Progenitor cell of endocrine pancreas (in vitro differentiated cells): ENCODE data around the gene RNF207. TPM values are rescaled to one million over a fixed set of nuclear protein-coding genes. Genes with fewer than 3 reads are reported as not detected.

Experiments
- DNase-seq: peaks from one replicate; pipeline ENCODE4 v3.0.0; 2021; ENCODE audit warnings: low spot score; ENCODE audit not compliant: unreplicated experiment
- H3K27ac Mint-ChIP-seq: 2 replicates; pipeline ENCODE4 v1.8.0; 2021; ENCODE audit warnings: mild to moderate bottlenecking, moderate library complexity, mixed read lengths
- H3K27me3 Mint-ChIP-seq: 2 replicates; pipeline ENCODE4 v1.8.0; 2021; ENCODE audit warnings: mixed read lengths
- H3K36me3 Mint-ChIP-seq: 2 replicates; pipeline ENCODE4 v1.8.0; 2022; ENCODE audit warnings: mixed read lengths; ENCODE audit not compliant: insufficient read depth
- H3K4me1 Mint-ChIP-seq: 2 replicates; pipeline ENCODE4 v1.8.0; 2021; ENCODE audit warnings: low read depth, mixed read lengths
- H3K4me3 Mint-ChIP-seq: 2 replicates; pipeline ENCODE4 v1.8.0; 2021; ENCODE audit warnings: low read depth, mild to moderate bottlenecking, moderate library complexity, mixed read lengths
- H3K9me3 Mint-ChIP-seq: 2 replicates; pipeline ENCODE4 v1.8.0; 2021; ENCODE audit warnings: low read depth, mixed read lengths
- total RNA-seq: library from RNA; stranded (reverse); gene quantifications from 2 replicates; pipeline ENCODE4 v1.2.1, GENCODE V29; 2021
- TF ChIP-seq, protein P1 (sequence below): fragments of 200-600 bp; sonication (generic); IDR thresholded peaks from one replicate; pipeline ENCODE4 v1.5.0; 2021; ENCODE audit warnings: antibody characterized with exemption, mild to moderate bottlenecking; ENCODE audit not compliant: unreplicated experiment

RNF207 gene
- total RNA-seq, 1 donor from 2014 or later = 50.5 TPM

DNA sequence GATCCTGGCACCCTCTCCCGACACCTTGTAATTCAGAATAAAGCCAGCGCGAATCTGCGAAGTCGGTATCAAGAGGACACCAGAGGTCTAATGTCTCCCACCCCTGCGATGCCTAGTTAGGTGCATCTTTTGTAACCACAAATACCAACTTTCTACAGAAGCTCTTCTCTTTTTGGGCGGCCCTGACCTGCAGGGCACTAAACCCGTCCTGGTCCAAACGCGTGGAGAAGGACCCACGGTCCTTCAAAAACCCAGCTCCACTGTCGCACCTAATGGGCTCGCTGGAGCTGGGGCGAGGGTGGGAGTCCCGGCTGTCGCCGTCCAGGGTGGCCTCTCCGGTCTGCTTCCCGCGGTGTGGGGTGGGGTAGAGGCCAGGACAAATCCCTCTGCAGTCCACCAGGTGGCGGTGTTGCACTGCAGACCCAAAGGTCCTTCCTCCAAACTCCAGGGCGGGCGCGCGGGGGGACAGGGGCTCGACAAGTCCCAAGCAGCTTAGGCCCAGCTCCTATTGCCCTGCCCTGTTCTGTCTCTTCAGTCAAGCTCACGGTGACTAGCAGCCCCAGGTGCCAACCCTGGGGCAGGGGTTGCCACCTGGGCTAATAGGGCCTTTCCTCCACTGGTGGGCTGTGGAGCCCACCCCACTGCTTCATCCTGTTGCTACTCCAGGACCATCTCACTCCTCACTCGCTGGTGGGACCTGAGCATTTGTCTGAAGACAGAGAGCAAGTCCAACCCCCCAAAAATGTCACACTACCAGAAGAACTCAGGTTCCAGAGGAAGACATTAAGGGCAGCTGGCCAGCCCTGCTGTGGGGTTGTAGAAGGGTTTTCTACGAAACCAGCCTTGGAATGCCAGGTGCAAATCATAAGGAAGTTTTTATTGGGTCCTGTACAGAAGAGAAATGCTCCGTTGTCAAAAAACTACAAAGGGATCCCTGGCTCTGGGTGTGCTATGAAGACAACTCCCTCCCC, 40.9 kb downstream of the RNF207 start:
- Mint-ChIP-seq H3K4me3 (peak overlapping the region; percentile 14), H3K27me3 (peaks cover 65% of the 10 kb centered on the region), H3K36me3 (no peaks in the 10 kb centered on the region), H3K4me1 (peaks cover 2% of the 10 kb centered on the region), H3K9me3 (no peaks in the 10 kb centered on the region), H3K27ac (peak overlapping the region; percentile 92)
- DNase-seq = peak; percentile 85
- TF ChIP-seq, protein P1, sequence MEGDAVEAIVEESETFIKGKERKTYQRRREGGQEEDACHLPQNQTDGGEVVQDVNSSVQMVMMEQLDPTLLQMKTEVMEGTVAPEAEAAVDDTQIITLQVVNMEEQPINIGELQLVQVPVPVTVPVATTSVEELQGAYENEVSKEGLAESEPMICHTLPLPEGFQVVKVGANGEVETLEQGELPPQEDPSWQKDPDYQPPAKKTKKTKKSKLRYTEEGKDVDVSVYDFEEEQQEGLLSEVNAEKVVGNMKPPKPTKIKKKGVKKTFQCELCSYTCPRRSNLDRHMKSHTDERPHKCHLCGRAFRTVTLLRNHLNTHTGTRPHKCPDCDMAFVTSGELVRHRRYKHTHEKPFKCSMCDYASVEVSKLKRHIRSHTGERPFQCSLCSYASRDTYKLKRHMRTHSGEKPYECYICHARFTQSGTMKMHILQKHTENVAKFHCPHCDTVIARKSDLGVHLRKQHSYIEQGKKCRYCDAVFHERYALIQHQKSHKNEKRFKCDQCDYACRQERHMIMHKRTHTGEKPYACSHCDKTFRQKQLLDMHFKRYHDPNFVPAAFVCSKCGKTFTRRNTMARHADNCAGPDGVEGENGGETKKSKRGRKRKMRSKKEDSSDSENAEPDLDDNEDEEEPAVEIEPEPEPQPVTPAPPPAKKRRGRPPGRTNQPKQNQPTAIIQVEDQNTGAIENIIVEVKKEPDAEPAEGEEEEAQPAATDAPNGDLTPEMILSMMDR = peak; percentile 95

DNA sequence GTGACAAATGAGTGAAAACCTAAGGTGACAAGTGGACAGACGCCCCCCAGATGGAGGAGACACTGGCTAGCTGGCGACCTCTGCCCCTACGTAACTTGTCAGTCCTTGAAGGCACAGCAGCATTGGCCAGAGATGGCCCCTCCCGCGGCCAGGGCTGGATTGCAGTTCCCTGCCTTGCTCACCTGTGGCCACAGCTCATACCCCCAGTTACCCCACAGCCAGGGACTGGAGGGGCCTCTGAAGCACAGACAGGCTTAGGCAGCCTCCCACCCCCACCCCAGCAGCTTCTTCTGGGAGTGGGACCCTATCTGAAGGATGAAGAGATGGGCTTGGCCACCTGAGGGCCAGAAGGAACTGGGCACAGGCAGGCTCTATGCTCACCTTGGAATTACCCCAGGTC, 41.7 kb downstream of the RNF207 start:
- H3K27me3 Mint-ChIP-seq = peaks cover 71% of the 10 kb centered on the region
- no peak for DNase-seq
- H3K36me3 Mint-ChIP-seq = no peaks in the 10 kb centered on the region
- no peak overlapping the region for H3K27ac Mint-ChIP-seq
- TF ChIP-seq, protein P1 = no peak
- no peaks in the 10 kb centered on the region for H3K9me3 Mint-ChIP-seq
- no peak overlapping the region for H3K4me3 Mint-ChIP-seq
- H3K4me1 Mint-ChIP-seq = peaks cover 2% of the 10 kb centered on the region

DNA sequence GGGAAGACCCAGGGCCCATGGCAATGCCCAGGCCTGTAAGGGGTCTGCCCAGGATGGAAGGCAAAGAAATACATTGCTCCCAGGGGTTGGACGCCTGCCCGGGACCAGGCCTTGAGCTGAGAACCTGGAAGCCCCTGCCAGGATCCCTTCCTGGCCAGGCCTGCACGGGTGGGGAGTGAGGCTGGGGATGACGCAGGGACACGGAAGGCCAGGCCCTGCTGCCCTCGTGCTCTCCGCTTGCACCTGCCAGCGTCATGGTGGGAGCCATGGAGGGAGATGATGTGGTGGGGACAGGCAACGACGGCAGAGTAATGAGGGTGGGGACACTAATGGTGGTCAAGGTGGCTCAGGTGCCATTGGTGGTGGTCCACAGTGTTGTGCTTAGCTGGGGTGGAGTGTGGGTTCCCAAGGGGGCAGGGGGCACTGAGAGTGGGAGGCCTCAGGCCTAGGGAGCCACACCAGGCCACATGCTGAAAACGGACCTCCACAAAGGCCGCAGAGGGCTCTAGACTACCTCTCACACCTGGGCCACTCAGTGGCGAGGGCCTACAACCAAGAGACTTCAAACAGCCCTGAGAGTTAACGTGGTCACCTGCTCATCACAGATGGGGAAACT, 42.4 kb downstream of the RNF207 start:
- H3K4me1 Mint-ChIP-seq = peaks cover 2% of the 10 kb centered on the region
- DNase-seq = no peak
- TF ChIP-seq, protein P1 = no peak
- no peaks in the 10 kb centered on the region for H3K36me3 Mint-ChIP-seq
- no peak overlapping the region for H3K4me3 Mint-ChIP-seq
- no peaks in the 10 kb centered on the region for H3K9me3 Mint-ChIP-seq
- H3K27ac Mint-ChIP-seq = no peak overlapping the region
- peaks cover 71% of the 10 kb centered on the region for H3K27me3 Mint-ChIP-seq

DNA sequence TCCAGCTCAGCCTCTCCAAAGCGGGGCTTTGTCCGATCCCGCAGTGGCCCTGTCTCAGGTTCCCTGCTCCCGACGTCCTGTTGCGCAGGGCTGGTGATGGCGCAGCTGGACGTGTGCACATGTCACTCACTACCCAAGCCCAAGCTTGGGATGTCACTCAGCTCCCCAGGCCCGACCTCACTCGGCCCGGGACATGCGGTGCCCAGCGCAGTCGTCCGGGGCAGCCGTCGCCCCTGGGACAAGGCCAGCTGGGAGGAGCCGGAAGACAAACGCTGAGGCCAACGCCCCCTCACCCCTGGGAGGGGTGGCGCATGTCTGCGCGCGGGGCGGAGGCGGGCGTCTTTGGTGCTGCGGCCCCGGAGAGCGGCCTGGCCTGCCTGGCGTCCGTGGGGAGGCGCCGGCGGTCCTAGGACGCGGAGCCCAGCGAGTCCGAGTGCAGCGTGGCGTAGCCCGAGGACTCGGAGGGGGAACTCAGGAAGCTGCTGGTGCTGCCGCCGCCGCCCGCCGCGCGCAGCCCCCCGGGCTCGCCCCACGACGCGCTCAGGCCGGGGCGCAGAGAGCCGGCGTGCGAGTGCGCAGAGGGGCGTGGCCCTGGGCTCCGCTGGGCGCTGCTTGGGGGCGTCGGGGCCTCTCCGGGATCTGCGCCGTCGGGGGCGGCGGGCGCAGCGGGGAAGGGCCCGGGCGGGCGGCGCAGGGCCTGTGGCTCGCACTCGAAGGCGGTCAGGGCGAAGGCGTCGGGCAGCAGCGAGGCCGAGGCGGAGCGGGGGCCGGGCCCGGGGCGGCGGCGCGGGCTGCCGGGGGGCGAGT, 43.2 kb downstream of the RNF207 start:
- Mint-ChIP-seq H3K27ac (no peak overlapping the region), H3K4me3 (no peak overlapping the region), H3K9me3 (no peaks in the 10 kb centered on the region), H3K36me3 (no peaks in the 10 kb centered on the region), H3K27me3 (peaks cover 64% of the 10 kb centered on the region), H3K4me1 (peaks cover 2% of the 10 kb centered on the region)
- DNase-seq = no peak
- TF ChIP-seq, protein P1 = no peak
